ENCODE measurements around the gene NAPG.
"Not testable (repeated sequence)": the region's sequence is repeated elsewhere in the genome, so short reads cannot be mapped to it uniquely, and the experiment has no call there.

- TF ChIP-seq NCOA1 (IDR thresholded peaks at IDR 0.05; ENCODE audit: low read depth); CC2D1A (IDR thresholded peaks at IDR 0.05); CTCF (IDR thresholded peaks at IDR 0.05 in 2 of 3, conservative IDR thresholded peaks at IDR 0.05 in 1 of 3; ENCODE audit: insufficient read depth in 2 of 3, low read depth in 1 of 3, low read length in 3 of 3); ATF1 (CRISPR knock-in tag; IDR thresholded peaks at IDR 0.05); ATF1 (tag; IDR thresholded peaks at IDR 0.05); NR2C1 (IDR thresholded peaks at IDR 0.05); NR2C1 (tag; IDR thresholded peaks at IDR 0.05); XRCC4 (IDR thresholded peaks at IDR 0.05; ENCODE audit: extremely low read depth, insufficient read depth, insufficient read length); NFYB (IDR thresholded peaks at IDR 0.05; ENCODE audit: extremely low read depth, insufficient read length); POLR2A (conservative IDR thresholded peaks at IDR 0.05); EP300 (IDR thresholded peaks at IDR 0.05; ENCODE audit: low read length); TEAD2 (tag; IDR thresholded peaks at IDR 0.05); BCL6 (CRISPR knock-in tag; IDR thresholded peaks at IDR 0.05): not testable (repeated sequence)
Measured at GRCh38 chr18:10600701-10601100, 74.9 kb downstream of the NAPG start.
